ENCODE data around the gene TEAD4.

The TEAD4 gene

DNA sequence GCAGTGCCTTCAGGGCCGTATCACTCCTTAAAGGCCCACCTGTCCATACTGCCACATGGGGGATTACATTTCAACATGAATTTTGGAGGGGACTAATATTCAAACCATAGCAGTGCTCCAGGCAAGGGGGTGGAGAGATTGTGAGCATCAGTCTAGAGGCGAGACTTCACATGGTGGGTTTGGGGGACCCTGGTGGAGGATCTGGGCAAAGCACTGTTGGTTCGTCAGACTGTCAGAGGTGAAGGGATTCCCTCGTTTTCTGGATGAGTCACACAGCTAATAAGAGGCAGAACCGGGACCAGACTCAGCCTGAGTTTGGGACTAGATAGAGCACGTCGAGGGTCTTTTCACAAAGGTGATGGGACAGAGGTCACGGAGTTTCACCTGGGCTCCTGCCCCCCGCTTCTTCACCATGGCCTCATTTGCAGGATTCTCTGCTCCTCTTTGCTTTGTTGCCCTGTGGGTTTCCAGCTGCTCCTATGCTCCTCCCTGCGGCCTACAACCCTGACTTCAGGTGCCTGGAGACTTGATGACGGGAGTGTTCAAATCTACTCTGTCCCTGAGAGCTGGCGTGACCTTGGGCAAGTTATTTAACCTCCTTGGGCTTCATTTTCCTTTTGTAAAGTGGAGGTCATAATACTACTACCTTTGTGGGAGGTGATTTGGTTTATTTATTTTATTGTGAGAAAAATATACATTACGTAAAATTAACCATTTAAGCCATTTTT lies 41.5 kb downstream of the TEAD4 start:
- H3K36me3 Mint-ChIP-seq (ENCODE audit: low read depth), result no peaks in the 10 kb centered on the region
- no peaks in the 10 kb centered on the region for H3K4me1 Mint-ChIP-seq (ENCODE audit: low read depth)
- H3K27ac Mint-ChIP-seq, result no peak overlapping the region
- DNase-seq, result no peak
- no peaks in the 10 kb centered on the region for H3K9me3 Mint-ChIP-seq
- no peak overlapping the region for H3K4me3 Mint-ChIP-seq
- H3K27me3 Mint-ChIP-seq, result peaks cover 3% of the 10 kb centered on the region

DNA sequence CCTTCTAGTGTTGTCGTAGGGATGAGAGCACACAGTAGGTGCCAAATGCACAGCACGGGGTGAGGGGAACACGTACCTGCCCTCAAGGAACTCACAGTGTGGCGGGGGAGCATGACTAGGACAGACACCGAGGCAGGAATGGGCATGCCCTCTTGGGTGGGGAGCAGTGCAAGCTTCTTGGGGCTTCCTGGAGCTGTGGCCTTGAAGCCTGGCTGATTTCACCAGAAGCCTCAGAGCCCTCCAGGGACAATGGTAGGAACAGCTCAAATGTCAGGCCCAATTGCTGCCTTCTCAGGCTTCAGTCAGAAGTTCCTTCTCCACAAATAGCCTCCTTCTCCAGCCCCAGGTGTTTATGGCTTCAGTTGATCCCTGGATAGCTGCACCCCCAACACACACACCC lies 43.4 kb downstream of the TEAD4 start:
- no peak for DNase-seq
- no peaks in the 10 kb centered on the region for H3K9me3 Mint-ChIP-seq
- no peak overlapping the region for H3K27ac Mint-ChIP-seq
- no peaks in the 10 kb centered on the region for H3K27me3 Mint-ChIP-seq
- H3K4me1 Mint-ChIP-seq (ENCODE audit: low read depth), result no peaks in the 10 kb centered on the region
- H3K36me3 Mint-ChIP-seq (ENCODE audit: low read depth), result no peaks in the 10 kb centered on the region
- H3K4me3 Mint-ChIP-seq, result no peak overlapping the region

DNA sequence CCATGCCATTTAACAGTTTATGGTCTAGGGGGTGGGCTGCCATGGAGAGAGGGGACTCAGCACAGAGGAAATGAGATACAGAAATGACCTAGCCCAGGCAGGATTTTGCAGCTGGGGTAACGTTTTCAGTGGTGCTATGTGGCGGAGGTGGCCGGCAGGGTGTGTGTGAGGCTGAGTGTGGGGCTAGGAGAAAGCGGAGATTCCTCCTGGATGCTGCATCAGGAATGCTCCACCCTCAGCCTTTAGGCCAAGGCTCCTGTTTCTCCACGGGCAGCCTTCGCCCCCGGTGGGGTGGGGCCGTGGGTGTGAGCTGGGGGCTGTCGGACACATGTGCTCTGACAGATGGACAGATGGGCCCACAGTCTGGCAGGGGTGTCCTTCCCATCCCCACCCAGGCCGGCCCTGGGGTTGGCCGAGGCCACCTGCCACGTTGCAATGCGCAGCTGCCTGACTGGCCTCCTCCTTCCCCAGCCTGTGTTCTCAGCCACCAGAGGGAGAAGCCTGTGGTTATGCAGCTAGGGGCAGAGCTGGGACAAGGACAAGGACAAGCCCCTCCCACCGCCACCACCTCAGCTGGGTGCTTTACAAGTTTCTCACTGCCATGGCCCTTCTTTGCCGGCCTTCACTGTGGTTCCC lies 44.3 kb downstream of the TEAD4 start:
- no peaks in the 10 kb centered on the region for H3K27me3 Mint-ChIP-seq
- H3K9me3 Mint-ChIP-seq, result no peaks in the 10 kb centered on the region
- no peaks in the 10 kb centered on the region for H3K36me3 Mint-ChIP-seq (ENCODE audit: low read depth)
- no peaks in the 10 kb centered on the region for H3K4me1 Mint-ChIP-seq (ENCODE audit: low read depth)
- no peak overlapping the region for H3K27ac Mint-ChIP-seq
- no peak for DNase-seq
- H3K4me3 Mint-ChIP-seq, result no peak overlapping the region

DNA sequence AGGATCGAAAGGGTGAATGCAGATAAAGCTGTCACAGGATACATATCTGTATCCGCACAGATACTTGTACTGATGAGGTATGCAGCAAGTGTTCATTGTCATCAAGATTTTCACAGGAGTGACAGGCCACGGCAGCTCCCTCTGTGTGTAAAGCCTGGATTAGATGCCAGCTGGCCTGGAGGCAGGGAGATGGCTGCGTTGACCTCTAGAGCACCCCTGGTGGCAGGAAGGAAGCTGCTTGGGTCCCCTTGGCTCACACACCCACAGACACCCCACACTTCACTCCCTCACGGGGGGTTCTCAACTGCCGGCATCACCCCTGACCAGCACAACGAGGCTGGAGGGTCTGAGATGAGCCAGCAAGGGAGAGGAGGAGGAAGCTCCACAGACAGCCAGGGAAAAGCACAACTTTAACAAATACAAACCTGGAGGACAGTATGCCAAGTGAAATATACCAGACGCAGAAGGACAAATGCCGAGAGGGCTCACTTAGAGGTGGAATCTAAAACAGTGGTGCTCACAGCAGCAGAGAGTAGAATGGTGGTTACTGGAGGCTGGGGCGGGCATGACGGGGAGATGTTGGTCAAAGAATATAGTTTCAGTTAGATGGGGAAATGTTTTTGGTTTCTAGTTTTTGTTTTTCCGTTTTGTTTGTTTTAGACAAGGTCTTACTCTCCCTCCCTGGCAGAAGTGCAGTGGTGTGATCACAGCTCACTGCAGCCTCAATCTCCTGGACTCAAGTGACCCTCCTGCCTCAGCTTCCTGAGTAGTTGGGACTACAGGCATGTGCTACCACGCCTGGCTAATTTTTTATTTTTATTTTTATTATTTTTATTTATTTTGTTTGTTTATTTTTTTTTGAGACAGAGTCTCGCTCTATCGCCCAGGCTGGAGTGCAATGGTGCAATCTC lies 45.7 kb downstream of the TEAD4 start:
- H3K9me3 Mint-ChIP-seq, result no peaks in the 10 kb centered on the region
- no peaks in the 10 kb centered on the region for H3K36me3 Mint-ChIP-seq (ENCODE audit: low read depth)
- no peaks in the 10 kb centered on the region for H3K27me3 Mint-ChIP-seq
- no peak overlapping the region for H3K27ac Mint-ChIP-seq
- no peaks in the 10 kb centered on the region for H3K4me1 Mint-ChIP-seq (ENCODE audit: low read depth)
- no peak for DNase-seq
- no peak overlapping the region for H3K4me3 Mint-ChIP-seq

DNA sequence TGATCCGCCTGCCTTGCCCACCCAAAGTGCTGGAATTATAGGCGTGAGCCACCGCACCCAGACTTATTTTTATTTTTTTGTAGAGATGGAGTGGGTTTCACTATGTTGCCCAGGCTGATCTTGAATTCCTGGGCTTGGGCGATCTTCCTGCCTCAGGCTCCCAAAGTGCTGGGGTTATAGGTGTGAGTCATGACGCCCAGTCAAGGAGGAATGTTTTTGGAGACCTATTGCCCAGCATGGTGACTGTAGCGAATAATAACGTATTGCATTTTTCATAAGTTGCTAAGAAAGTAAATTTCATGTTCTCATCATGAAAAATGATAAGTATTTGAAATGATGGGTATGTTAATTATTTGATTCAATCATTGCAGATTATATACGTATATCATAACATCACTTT lies 46.5 kb downstream of the TEAD4 start:
- H3K27me3 Mint-ChIP-seq, result no peaks in the 10 kb centered on the region
- no peaks in the 10 kb centered on the region for H3K4me1 Mint-ChIP-seq (ENCODE audit: low read depth)
- H3K4me3 Mint-ChIP-seq, result no peak overlapping the region
- no peak for DNase-seq
- H3K9me3 Mint-ChIP-seq, result no peaks in the 10 kb centered on the region
- no peaks in the 10 kb centered on the region for H3K36me3 Mint-ChIP-seq (ENCODE audit: low read depth)
- H3K27ac Mint-ChIP-seq, result no peak overlapping the region

- Mint-ChIP-seq H3K27me3 (no peaks in the 10 kb centered on the region), H3K27ac (no peak overlapping the region), H3K9me3 (no peaks in the 10 kb centered on the region), H3K36me3 (ENCODE audit: low read depth) (no peaks in the 10 kb centered on the region), H3K4me3 (no peak overlapping the region), H3K4me1 (ENCODE audit: low read depth) (no peaks in the 10 kb centered on the region)
- no peak for DNase-seq
These were observed 50.6 kb downstream of the TEAD4 start for GRCh38 chr12:3009780-3010179.

DNA sequence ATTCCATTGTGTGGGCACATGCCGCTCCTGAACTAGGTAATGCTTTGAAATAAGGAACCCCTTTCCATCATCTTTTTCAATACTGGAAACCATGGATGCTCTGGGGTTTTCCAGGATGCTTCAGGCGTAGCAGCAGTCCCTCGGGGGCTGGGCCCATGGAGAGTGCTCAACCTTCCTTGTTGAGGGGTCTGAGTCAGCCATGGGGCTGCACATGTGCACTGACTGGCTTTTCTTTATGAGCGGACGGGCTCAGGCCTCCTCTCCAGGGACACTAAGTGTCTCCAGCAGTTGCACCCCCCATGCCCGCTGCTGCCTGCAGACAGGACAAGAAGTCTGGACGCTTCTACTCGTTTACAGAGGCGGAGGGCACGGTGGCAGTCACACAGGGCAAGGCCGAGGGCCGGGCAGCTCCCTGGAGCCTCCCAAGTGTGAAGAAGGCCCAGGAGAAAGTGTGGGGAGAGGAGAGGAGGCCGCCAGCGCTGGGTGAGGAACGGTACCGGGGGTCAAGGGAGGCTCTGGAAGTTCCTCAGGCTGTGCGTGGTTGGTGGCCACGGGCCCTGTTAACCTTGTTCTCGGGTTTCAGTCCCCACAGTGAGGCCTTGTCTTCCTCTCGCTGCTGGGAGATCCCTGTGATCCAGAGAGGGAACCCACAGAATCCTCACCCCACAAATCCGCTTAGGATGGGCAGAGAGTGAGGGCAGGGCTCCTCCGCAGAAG lies 51.2 kb downstream of the TEAD4 start:
- Mint-ChIP-seq H3K4me1 (ENCODE audit: low read depth) (no peaks in the 10 kb centered on the region), H3K27me3 (no peaks in the 10 kb centered on the region)

DNA sequence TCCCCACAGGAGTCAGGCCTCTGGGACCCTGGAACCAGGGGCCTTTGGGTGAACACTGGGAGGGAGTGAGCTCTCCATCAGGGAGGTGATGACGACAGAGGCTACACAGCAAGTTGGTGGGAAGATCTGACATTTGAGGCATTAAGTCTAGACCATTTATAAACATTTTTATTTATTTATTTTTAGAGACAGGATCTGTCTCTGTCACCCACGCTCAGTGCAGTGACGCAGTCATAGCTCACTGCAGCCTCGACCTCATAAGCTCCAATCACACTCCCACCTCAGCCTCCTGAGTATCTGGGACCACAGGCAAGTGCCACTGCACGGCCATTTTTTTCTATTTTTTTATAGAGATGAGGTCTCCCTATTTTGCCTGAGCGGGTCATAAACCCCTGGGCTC lies 53.6 kb downstream of the TEAD4 start:
- H3K9me3 Mint-ChIP-seq, result no peaks in the 10 kb centered on the region
- H3K27me3 Mint-ChIP-seq, result no peaks in the 10 kb centered on the region
- H3K4me3 Mint-ChIP-seq, result no peak overlapping the region
- no peaks in the 10 kb centered on the region for H3K4me1 Mint-ChIP-seq (ENCODE audit: low read depth)
- H3K36me3 Mint-ChIP-seq (ENCODE audit: low read depth), result no peaks in the 10 kb centered on the region
- no peak for DNase-seq
- H3K27ac Mint-ChIP-seq, result no peak overlapping the region

More for the DNA sequence above, 51.2 kb downstream of the TEAD4 start:
- DNase-seq, result no peak
- Mint-ChIP-seq H3K9me3 (no peaks in the 10 kb centered on the region), H3K27ac (no peak overlapping the region), H3K36me3 (ENCODE audit: low read depth) (no peaks in the 10 kb centered on the region), H3K4me3 (no peak overlapping the region)

- no peaks in the 10 kb centered on the region for H3K4me1 Mint-ChIP-seq (ENCODE audit: low read depth)
- H3K36me3 Mint-ChIP-seq (ENCODE audit: low read depth), result no peaks in the 10 kb centered on the region
- DNase-seq, result no peak
- H3K9me3 Mint-ChIP-seq, result no peaks in the 10 kb centered on the region
- no peak overlapping the region for H3K4me3 Mint-ChIP-seq
- no peaks in the 10 kb centered on the region for H3K27me3 Mint-ChIP-seq
- H3K27ac Mint-ChIP-seq, result no peak overlapping the region
These were observed 55.4 kb downstream of the TEAD4 start for GRCh38 chr12:3014641-3015040.

DNA sequence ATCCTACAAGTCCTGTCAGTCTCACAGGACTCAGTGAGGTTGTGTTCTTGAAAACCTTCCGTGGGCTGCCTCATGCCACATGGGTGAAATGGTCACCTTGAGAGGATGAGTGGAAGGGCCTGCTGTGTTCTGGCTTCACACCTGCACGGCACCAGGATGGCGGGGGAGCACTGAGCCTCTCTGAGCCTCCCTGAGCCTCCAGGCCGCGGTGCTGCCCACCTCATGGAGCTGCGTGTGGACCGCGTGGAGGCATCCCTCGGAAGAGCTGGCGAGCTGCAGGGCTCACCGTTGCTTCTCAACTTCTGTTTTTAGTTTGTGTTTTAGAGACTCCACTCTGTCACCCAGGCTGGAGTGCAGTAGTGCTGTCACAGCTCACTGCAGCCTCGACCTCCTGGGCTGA lies 56.2 kb downstream of the TEAD4 start:
- Mint-ChIP-seq H3K4me3 (no peak overlapping the region), H3K9me3 (no peaks in the 10 kb centered on the region), H3K27me3 (no peaks in the 10 kb centered on the region), H3K27ac (no peak overlapping the region), H3K36me3 (ENCODE audit: low read depth) (no peaks in the 10 kb centered on the region), H3K4me1 (ENCODE audit: low read depth) (no peaks in the 10 kb centered on the region)
- DNase-seq, result no peak

DNA sequence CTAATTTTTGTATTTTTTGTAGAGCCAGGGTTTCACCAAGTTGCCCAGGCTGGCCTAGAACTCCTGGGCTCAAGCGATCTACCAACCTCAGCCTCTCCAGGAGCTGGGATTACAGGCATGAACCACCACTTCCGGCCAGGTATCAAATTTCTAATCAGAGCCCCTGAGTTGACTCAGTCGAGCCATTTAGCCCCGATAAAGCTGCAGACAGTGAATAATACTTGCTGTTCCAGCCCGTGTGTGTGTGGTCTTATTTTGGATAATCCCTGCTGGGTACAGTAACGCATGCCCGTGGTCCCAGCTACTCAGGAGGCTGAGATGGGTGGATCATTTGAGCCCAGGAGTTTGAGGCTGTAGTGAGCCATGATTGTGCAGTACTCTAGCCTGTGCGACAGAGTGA lies 57.0 kb downstream of the TEAD4 start:
- no peak overlapping the region for H3K4me3 Mint-ChIP-seq
- no peak for DNase-seq
- no peak overlapping the region for H3K27ac Mint-ChIP-seq
- no peaks in the 10 kb centered on the region for H3K9me3 Mint-ChIP-seq
- no peaks in the 10 kb centered on the region for H3K36me3 Mint-ChIP-seq (ENCODE audit: low read depth)
- H3K4me1 Mint-ChIP-seq (ENCODE audit: low read depth), result no peaks in the 10 kb centered on the region
- H3K27me3 Mint-ChIP-seq, result no peaks in the 10 kb centered on the region

GRCh38 chr12:3017281-3017680 lies 58.1 kb downstream of the TEAD4 start:
- no peak for DNase-seq
- Mint-ChIP-seq H3K27ac (no peak overlapping the region), H3K4me1 (ENCODE audit: low read depth) (no peaks in the 10 kb centered on the region), H3K9me3 (no peaks in the 10 kb centered on the region), H3K36me3 (ENCODE audit: low read depth) (no peaks in the 10 kb centered on the region), H3K27me3 (no peaks in the 10 kb centered on the region), H3K4me3 (no peak overlapping the region)

DNA sequence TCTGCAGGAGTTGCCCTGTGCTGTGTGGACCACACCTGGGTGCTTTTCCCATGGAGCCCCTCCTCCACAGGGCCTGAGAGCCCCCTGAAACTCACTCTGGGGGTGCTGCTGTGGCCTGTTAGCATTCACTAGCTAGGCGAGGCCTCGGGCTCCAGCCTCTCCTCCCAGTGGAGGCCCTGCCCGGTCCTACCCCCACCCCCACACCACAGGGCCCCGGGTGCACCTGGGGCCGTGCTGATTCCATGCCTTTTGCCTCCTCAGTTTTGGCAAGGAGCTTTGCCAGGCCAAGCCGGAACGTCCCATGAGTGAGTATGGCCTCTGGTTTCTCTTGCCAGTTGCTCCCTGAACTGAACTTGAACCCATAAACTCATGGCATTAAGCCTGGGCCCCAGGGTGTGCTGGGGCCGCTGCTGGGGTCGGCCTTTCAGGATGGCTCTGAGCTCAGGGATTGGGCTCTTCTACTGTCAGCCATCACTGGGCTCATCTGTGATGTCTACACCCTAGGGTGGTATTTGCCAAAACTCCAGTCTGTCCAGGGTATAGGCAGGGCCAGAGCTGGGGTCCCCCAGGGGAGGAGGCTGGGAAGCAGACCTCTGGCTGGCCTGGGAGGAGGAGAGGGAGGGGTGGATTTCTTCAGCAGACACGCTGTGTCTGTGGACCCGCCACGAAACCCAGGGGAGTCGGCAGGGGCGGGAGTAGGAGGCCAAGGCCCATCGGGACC lies 59.2 kb downstream of the TEAD4 start:
- Mint-ChIP-seq H3K4me3 (no peak overlapping the region), H3K9me3 (no peaks in the 10 kb centered on the region), H3K36me3 (ENCODE audit: low read depth) (no peaks in the 10 kb centered on the region), H3K4me1 (ENCODE audit: low read depth) (no peaks in the 10 kb centered on the region), H3K27ac (no peak overlapping the region), H3K27me3 (no peaks in the 10 kb centered on the region)
- DNase-seq, result no peak

All from activated T-cell treated with anti-CD3 and anti-CD28 coated beads, Interleukin-2, amount 50 U/mL, for 24 hours (primary cell).